ENCODE measurements around the gene ADAMTS12.

- TF ChIP-seq EP300 (IDR thresholded peaks at IDR 0.05; ENCODE audit: low read depth) (no peak), CTCF (IDR thresholded peaks at IDR 0.05) (no peak), POLR2A (IDR thresholded peaks at IDR 0.05) (no peak)
These were observed 39.5 kb downstream of the ADAMTS12 start for GRCh38 chr5:33852319-33852718.

Data from transverse colon (tissue), 3 donors.